Neural progenitor cell (in vitro differentiated cells): ENCODE results near the gene LYST. TPM values are rescaled to one million over a fixed set of nuclear protein-coding genes. Genes with fewer than 3 reads are reported as not detected.

Source experiments
- DNase-seq: peaks from one replicate; pipeline ENCODE4 v3.0.0-alpha.2; 2016; ENCODE audit warnings: low spot score
- H2AFZ ChIP-seq: fragments of 200-600 bp; sonication (generic); replicated peaks from 2 replicates; pipeline ENCODE4 v1.6.1; 2016; ENCODE audit warnings: antibody characterized with exemption
- H3F3A ChIP-seq: fragments of 200-600 bp; sonication (generic); 2 replicates; pipeline ENCODE4 v1.6.1; 2016; ENCODE audit warnings: antibody characterized with exemption, low read depth
- H3K27ac ChIP-seq: fragments of 200-600 bp; sonication (generic); 2 replicates; pipeline ENCODE4 v1.5.1; 2016; ENCODE audit warnings: mild to moderate bottlenecking
- H3K27me3 ChIP-seq: fragments of 200-600 bp; sonication (generic); 2 replicates; pipeline ENCODE4 v1.6.1; 2016; ENCODE audit warnings: mild to moderate bottlenecking, moderate library complexity
- H3K36me3 ChIP-seq: fragments of 200-600 bp; sonication (generic); 2 replicates; pipeline ENCODE4 v1.5.1; 2016
- H3K4me1 ChIP-seq: fragments of 200-600 bp; sonication (generic); 2 replicates; pipeline ENCODE4 v1.6.1; 2016; ENCODE audit warnings: mixed run types
- H3K4me2 ChIP-seq: fragments of 200-600 bp; sonication (generic); 2 replicates; pipeline ENCODE4 v1.6.1; 2016
- H3K4me3 ChIP-seq: fragments of 200-600 bp; sonication (generic); 2 replicates; pipeline ENCODE4 v1.5.1; 2016
- H3K79me2 ChIP-seq: fragments of 200-600 bp; sonication (generic); 2 replicates; pipeline ENCODE4 v1.6.1; 2016; ENCODE audit warnings: low read depth
- H3K9ac ChIP-seq: fragments of 200-600 bp; sonication (generic); 2 replicates; pipeline ENCODE4 v1.6.1; 2016
- H3K9me3 ChIP-seq: fragments of 200-600 bp; sonication (generic); 2 replicates; pipeline ENCODE4 v1.5.1; 2016; ENCODE audit warnings: low read depth
- H4K20me1 ChIP-seq: fragments of 200-600 bp; sonication (generic); 2 replicates; pipeline ENCODE4 v1.6.1; 2016; ENCODE audit warnings: low read depth
- H3K27ac Mint-ChIP-seq: 3 replicates; pipeline ENCODE4 v1.8.0; 2021; ENCODE audit warnings: mixed read lengths
- H3K27me3 Mint-ChIP-seq: 2 replicates; pipeline ENCODE4 v1.8.0; 2022; ENCODE audit warnings: low read depth, mild to moderate bottlenecking, inconsistent platforms, moderate library complexity, mixed read lengths; ENCODE audit not compliant: insufficient read depth
- H3K36me3 Mint-ChIP-seq: 3 replicates; pipeline ENCODE4 v1.8.0; 2021; ENCODE audit warnings: mixed read lengths
- H3K4me1 Mint-ChIP-seq: 3 replicates; pipeline ENCODE4 v1.8.0; 2021; ENCODE audit warnings: mixed read lengths
- H3K4me3 Mint-ChIP-seq: 3 replicates; pipeline ENCODE4 v1.8.0; 2021; ENCODE audit warnings: mild to moderate bottlenecking, moderate library complexity, mixed read lengths
- H3K9me3 Mint-ChIP-seq: 3 replicates; pipeline ENCODE4 v1.8.0; 2020; ENCODE audit warnings: mixed read lengths
- EZH2 ChIP-seq: fragments of 200-600 bp; sonication (generic); IDR thresholded peaks from 2 replicates; pipeline ENCODE4 v1.6.1; 2017; ENCODE audit warnings: antibody characterized with exemption, mild to moderate bottlenecking, moderate library complexity
- EZH2phosphoT487 ChIP-seq: fragments of 200-600 bp; sonication (generic); IDR thresholded peaks from 2 replicates; pipeline ENCODE4 v1.6.1; 2017; ENCODE audit warnings: antibody characterized with exemption
- total RNA-seq: library from RNA; depleted of rRNA; stranded (reverse); fragments of >200 nt; gene quantifications from 2 replicates; pipeline ENCODE4 v1.2.3, GENCODE V29; 2015; ENCODE audit warnings: low replicate concordance
- TF ChIP-seq, protein P1 (sequence below): fragments of 200-600 bp; sonication (generic); IDR thresholded peaks from 2 replicates; pipeline ENCODE4 v1.5.1; 2017; ENCODE audit warnings: antibody characterized with exemption, mild to moderate bottlenecking

LYST gene
- total RNA-seq, 1 donor from 2014 or later, result 0.82 TPM

DNA sequence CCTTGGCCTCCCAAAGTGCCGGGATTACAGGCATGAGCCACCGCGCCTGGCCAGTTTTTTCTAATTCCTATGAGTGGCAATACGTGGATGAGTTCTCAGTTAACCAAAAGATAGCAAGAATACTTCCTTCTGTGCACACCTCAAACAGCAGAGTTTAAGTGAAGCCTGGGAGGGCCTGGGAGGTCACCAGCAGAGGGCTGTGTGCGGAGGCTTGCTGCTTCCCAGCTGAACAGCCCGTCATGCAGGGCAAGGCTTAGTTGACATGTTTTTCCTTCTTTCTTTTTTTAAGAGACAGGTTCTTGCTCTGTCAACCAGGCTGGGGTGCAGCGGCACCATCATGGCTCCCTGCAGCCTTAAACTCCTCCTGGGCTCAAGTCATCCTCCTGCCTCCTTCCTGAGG, 234.9 kb downstream of the LYST start:
- Histone ChIP-seq H3K4me2 (peak overlapping the region; percentile 14), H4K20me1 (no peaks in the 10 kb centered on the region), H2AFZ (peak overlapping the region; percentile 19), H3K4me1 (peaks cover 15% of the 10 kb centered on the region), H3K27ac (no peak overlapping the region), H3K9me3 (no peaks in the 10 kb centered on the region), H3K27me3 (no peaks in the 10 kb centered on the region), H3K36me3 (no peaks in the 10 kb centered on the region), H3K4me3 (no peak overlapping the region), H3F3A (no peaks in the 10 kb centered on the region), H3K9ac (no peak overlapping the region), H3K79me2 (no peaks in the 10 kb centered on the region)
- Mint-ChIP-seq H3K36me3 (no peaks in the 10 kb centered on the region), H3K4me1 (peaks cover 24% of the 10 kb centered on the region), H3K4me3 (no peak overlapping the region), H3K27me3 (peaks cover 2% of the 10 kb centered on the region), H3K9me3 (no peaks in the 10 kb centered on the region), H3K27ac (peak overlapping the region; percentile 68)
- DNase-seq, result peak; percentile 38
- TF ChIP-seq, protein P1, sequence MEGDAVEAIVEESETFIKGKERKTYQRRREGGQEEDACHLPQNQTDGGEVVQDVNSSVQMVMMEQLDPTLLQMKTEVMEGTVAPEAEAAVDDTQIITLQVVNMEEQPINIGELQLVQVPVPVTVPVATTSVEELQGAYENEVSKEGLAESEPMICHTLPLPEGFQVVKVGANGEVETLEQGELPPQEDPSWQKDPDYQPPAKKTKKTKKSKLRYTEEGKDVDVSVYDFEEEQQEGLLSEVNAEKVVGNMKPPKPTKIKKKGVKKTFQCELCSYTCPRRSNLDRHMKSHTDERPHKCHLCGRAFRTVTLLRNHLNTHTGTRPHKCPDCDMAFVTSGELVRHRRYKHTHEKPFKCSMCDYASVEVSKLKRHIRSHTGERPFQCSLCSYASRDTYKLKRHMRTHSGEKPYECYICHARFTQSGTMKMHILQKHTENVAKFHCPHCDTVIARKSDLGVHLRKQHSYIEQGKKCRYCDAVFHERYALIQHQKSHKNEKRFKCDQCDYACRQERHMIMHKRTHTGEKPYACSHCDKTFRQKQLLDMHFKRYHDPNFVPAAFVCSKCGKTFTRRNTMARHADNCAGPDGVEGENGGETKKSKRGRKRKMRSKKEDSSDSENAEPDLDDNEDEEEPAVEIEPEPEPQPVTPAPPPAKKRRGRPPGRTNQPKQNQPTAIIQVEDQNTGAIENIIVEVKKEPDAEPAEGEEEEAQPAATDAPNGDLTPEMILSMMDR, result peak; percentile 34
- no peak for TF ChIP-seq EZH2phosphoT487
- TF ChIP-seq EZH2, result no peak

DNA sequence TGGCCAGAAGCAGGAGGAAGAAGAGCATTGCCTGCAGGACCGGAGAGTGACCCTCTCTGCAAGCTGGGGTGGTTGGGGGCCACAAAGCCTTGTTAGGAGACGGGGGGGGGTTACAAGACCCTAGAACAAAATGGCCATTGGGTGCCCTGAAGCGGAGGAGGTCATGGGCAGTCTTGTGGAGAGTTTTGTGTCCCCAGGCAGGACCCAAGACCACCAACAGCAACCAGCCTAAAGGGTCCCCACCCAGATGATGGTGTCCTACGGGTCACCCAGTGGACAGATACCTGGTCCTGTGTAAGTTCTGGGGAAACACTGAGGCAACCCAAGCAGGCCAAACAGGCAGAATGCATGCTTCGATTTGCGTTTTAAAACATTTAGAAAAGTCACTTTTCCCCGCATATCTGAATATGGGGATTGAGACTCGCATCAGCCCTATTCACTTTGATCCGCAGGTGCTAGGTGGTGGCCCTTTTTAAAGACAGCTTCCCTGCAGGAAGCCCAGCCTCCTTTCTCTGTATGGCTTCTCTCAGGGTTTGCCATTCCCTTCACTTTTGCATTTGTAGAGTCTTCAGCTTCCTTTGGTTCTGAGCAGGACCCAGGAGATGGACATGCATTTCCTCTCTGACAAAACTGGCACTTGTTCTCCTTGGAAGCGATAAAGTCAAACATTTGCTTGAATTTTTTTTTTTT, 238.2 kb downstream of the LYST start:
- Histone ChIP-seq H4K20me1 (no peaks in the 10 kb centered on the region), H3K9ac (no peak overlapping the region), H3K27ac (no peak overlapping the region), H3K79me2 (no peaks in the 10 kb centered on the region), H3K4me1 (peaks cover 15% of the 10 kb centered on the region), H3K9me3 (no peaks in the 10 kb centered on the region), H3K27me3 (no peaks in the 10 kb centered on the region), H3F3A (no peaks in the 10 kb centered on the region), H3K36me3 (no peaks in the 10 kb centered on the region), H2AFZ (no peak overlapping the region), H3K4me3 (no peak overlapping the region), H3K4me2 (no peak overlapping the region)
- Mint-ChIP-seq H3K9me3 (no peaks in the 10 kb centered on the region), H3K27ac (no peak overlapping the region), H3K4me1 (peaks cover 30% of the 10 kb centered on the region), H3K4me3 (no peak overlapping the region), H3K27me3 (peaks cover 3% of the 10 kb centered on the region), H3K36me3 (no peaks in the 10 kb centered on the region)
- no peak for DNase-seq
- TF ChIP-seq EZH2, result no peak
- TF ChIP-seq, protein P1, result no peak
- TF ChIP-seq EZH2phosphoT487, result no peak

DNA sequence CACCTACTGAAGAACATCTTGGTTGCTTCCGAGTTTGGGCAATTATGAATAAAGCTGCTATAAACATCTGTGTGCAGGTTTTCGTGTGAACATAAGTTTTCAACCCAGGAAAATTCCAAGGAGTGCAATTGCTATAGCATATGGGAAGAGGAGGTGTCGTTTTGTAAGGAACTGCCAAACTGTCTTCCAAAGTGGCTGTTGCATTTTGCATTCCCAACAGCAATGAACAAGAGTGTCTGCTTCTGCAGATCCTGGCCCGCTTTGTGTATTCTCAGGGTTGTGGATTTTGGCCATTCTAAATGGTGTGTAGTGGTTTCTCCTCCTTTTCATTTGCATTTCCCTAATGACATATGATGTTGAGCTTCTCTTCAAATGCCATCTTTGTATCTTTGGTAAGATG, 240.9 kb downstream of the LYST start:
- Histone ChIP-seq H3K27ac (no peak overlapping the region), H2AFZ (no peak overlapping the region), H3K79me2 (no peaks in the 10 kb centered on the region), H3K4me3 (no peak overlapping the region), H3K9me3 (no peaks in the 10 kb centered on the region), H3K36me3 (no peaks in the 10 kb centered on the region), H3K4me2 (no peak overlapping the region), H3K4me1 (peaks cover 4% of the 10 kb centered on the region), H3K27me3 (no peaks in the 10 kb centered on the region), H3K9ac (no peak overlapping the region), H4K20me1 (no peaks in the 10 kb centered on the region), H3F3A (no peaks in the 10 kb centered on the region)
- DNase-seq, result no peak
- Mint-ChIP-seq H3K9me3 (no peaks in the 10 kb centered on the region), H3K36me3 (peaks cover 2% of the 10 kb centered on the region), H3K4me3 (no peak overlapping the region), H3K4me1 (peaks cover 22% of the 10 kb centered on the region), H3K27me3 (peaks cover 3% of the 10 kb centered on the region), H3K27ac (no peak overlapping the region)
- TF ChIP-seq, protein P1, result no peak
- TF ChIP-seq EZH2 (no peak), EZH2phosphoT487 (no peak)
